ENCODE data around the gene TRMT112.

DNA sequence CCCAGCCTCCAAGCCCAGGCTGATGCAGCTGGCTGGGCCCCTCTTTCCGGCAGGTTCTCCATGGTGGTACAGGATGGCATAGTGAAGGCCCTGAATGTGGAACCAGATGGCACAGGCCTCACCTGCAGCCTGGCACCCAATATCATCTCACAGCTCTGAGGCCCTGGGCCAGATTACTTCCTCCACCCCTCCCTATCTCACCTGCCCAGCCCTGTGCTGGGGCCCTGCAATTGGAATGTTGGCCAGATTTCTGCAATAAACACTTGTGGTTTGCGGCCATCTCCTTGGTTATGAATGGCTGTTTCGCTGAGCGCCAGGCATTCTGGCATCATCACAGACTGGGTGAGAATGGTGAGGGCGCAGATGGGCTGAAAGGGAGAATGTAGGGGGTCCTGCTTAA is 4.2 kb upstream of the TRMT112 start:
- no peak for TF ChIP-seq CTCF (IDR thresholded peaks at IDR 0.05; ENCODE audit: low read depth, low read length)
- no peak for TF ChIP-seq POLR2A (IDR thresholded peaks at IDR 0.05; ENCODE audit: extremely low read depth, insufficient read length)
- TF ChIP-seq, protein P1, sequence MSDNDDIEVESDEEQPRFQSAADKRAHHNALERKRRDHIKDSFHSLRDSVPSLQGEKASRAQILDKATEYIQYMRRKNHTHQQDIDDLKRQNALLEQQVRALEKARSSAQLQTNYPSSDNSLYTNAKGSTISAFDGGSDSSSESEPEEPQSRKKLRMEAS (IDR thresholded peaks at IDR 0.05; ENCODE audit: low read depth, low read length) = no peak

Data from NB4 (cell line).